HG03108 (cell line): ENCODE results near the gene LCT.
"Not testable (repeated sequence)": the region's sequence is repeated elsewhere in the genome, so short reads cannot be mapped to it uniquely, and the experiment has no call there.

ENCODE experiments used
- ATAC-seq: cut with Tn5 transposase; IDR thresholded peaks from one replicate; pipeline ENCODE4 v1.9.1; 2021; ENCODE audit warnings: moderate library complexity; ENCODE audit not compliant: unreplicated experiment

Gene LCT

DNA sequence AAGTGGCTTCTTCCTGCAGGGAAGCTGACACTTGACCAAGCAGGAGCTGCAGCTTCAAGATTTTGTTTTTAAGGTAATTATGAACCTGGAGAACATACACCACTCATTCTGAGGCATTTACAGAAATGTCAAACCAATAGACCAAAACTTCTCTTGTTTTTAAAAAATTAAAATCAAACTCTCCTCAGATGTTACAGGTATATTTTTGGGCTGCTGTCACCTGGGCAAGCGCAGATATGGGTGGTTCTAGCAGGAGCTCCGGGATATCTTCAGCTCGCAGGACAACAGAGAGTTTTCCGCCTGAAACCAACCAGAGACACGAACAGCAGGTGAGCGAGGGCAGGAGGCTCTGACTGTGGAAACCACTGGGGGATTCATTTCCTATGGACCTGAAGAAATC is 4.1 kb downstream of the LCT start:
- no peak for ATAC-seq

- no peak for ATAC-seq
Observed at GRCh38 chr2:135831180-135831812, 5.7 kb downstream of the LCT start.

DNA sequence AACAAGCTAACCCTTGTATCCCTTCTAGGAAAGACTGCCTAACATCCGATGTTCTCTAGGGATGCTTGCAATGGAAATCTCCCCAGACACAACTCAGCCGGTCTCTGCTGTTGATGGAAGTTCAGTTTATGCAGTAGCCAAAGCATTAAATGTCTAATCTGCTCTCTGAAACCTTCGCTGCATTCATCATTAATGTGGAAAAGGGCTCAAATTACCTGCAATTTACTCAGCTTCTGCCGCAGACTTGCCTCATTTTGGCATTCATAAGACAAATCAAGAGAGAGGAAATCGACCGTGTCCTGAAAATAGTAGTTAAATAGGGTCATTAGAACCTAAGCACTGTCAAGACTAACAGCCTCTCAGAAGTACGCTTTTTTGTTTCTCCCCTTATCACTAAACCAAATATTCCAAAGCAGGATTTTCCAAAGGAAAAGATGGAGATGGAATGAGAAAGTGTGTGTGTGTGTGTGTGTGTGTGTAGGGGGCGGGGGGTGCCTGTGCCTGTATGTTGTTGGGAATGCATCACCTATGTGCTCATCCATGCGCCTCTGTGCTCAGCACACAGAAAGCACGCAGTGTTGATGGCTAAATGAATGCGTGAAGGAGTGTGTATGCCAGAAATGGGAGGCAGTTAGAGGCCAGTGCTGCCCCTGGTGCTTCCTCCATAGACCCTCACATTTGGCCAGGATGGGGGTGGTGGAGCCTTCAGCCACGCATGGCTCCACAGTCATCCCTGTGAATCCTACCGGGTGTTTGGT is 7.4 kb downstream of the LCT start:
- ATAC-seq, result no peak

DNA sequence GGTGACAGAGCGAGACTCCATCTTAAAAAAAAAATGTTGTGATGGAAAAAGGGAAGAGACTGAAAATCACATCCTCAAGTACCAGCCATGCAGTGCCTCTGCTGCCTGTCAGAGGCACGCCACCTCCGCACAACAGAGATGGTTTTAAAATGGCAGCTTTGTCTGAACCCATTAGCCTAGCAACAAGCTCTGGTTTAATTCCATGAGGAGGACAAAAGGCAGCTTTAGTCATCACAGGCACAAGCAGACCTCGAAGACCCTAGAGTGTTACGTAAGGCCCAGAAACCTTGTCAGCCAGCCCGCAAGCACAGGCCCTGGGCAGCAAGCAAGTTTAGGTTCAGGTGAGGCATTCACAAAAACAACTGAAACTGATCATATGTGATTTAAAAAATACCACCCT is 10.4 kb downstream of the LCT start:
- ATAC-seq, result no peak

DNA sequence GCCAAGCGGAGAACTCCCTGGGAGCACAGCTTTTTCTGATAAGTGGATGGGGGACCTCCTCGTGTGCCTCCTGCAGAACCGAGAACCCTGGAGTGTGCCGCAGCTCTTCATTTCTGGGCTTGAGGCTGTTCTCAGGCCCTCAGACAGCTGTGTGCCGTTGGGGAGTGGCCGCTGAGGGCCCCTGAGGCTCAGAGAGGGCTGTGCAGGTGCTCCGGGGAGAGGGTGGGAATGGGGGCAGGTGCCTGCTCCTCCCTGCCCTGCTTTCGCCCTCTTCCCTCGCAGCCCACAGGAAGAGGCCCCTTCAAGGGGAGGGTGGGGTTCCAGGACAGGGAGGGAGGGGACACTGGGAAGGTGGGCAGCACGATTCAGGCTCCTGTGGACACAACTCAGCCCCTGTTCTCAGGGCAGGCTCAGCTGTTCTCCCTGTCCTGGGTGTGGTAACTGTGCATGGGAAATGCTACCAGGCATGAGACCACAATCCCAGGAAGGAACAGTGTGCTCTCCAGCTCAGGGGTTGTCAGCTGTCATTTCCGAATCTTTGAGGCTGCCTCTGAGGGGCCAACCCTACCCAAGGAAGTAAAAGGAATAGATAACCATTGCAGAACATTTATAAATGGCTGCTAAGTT is 11.3 kb downstream of the LCT start:
- ATAC-seq, result no peak

- no peak for ATAC-seq
Observed at GRCh38 chr2:135825131-135825530, 11.9 kb downstream of the LCT start.

GRCh38 chr2:135822855-135823254 is 14.1 kb downstream of the LCT start:
- ATAC-seq, result no peak

DNA sequence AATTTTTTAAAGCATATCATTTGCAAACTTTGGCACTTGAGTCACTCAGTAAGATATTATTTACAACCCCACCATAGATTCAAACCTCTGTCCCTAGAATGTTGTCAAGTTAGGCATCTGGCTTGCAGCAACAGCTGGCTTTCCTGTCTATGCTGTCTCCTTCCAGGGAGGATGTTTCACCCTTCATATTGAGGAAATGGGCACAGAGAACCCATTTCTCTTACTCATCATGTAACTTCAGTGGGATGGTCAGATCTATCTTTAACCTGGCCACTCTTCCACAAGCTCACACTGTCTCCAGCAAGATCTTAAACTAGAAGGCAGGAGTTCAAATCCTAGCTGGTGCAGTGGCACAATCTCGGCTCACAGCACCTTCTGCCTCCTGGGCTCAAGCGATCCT is 15.8 kb downstream of the LCT start:
- ATAC-seq, result no peak

- ATAC-seq, result peak; percentile 92
Observed at GRCh38 chr2:135820003-135820618, 16.9 kb downstream of the LCT start.

DNA sequence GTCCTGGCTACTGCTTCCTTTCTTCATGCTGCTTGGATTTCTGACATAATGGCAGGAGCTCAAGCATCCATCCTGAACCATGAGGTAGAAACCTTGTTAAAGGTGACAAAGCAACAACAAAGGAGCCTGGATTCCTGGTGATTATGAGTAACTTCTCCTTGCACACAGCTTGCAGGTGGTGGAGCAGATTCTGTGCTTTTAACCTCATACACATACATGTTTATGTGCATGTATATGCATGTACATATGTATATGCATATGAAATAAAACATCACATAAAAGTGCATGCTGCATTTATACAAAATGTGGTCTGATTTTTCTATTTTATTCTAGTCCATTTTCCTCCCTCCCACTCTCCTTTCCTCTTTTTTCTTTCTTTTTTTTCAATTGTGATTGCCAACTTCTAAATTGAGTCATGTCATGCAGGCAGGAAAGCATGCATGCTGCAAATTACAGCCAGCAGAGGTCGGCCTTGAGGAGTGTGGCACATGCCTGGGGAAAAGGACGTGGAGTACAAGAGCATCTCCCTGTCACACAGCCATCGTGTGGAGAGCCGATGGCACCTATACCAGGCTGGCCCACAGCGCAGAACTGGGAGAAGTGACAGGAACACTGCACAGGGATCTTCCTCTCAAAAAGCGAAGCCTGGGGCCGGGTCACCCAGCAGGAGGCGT is 17.9 kb downstream of the LCT start:
- no peak for ATAC-seq

DNA sequence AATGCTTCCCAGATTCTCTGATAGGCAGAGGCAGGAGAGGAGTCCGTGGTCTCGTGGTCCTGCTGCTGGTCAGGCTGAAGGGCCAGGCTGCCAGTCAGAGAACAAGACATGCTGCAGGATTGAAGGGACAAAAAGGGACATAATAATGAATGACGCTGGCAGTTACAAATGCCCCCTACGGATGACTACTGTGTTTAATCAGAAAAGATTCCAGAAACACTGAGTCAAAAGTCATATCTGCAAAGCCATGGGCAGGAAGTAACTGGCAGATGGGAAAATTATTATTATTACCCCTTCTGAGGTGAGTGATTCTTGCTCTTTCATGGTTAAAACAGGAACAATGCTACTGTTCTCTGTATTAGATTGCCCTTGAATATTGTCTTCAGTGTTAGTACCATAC is 19.0 kb downstream of the LCT start:
- no peak for ATAC-seq

DNA sequence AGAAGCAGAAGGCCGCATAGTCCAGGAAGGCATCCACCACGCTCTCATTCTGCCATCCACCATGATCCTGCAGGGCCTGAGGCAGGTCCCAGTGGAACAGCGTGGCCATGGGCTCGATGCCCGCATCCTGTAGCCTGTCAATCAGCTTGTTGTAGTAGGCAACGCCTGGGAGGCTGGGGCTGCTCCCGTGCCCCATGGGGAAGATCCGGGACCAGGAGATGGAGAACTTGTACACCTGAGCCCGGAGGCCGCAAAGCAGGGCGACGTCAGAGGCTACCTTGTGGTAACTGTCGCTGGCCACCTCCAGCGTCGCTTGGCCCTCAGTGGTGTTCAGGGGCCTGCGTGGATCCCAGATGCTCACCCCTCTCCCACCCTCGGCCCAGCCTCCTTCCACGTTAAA is 19.5 kb downstream of the LCT start:
- ATAC-seq, result no peak

DNA sequence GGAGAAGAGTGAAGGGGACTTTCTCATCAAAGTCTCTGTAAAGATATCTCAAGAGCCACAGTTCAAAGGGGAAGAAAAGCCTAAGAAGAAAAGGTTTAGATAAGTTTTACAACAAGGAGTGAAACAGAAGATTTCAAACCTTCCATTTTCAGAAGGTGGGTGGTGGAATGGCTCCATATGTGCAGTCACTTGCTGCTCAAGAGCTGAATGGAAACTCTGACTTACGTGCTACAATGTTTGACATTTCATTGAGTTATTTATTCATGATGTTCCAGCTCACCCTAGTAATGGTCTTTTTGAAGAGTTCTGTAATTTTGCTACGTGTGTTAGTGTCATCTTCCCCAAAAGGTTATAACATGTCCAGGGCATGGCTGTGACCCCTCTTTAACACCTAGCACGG is 21.7 kb downstream of the LCT start:
- no peak for ATAC-seq

- ATAC-seq, result no peak
Observed at GRCh38 chr2:135812907-135813511, 24.0 kb downstream of the LCT start.

- ATAC-seq, result not testable (repeated sequence)
Observed at GRCh38 chr2:135807874-135808273, 29.1 kb downstream of the LCT start.

- ATAC-seq, result no peak
Observed at GRCh38 chr2:135803278-135803677, 33.7 kb downstream of the LCT start.

DNA sequence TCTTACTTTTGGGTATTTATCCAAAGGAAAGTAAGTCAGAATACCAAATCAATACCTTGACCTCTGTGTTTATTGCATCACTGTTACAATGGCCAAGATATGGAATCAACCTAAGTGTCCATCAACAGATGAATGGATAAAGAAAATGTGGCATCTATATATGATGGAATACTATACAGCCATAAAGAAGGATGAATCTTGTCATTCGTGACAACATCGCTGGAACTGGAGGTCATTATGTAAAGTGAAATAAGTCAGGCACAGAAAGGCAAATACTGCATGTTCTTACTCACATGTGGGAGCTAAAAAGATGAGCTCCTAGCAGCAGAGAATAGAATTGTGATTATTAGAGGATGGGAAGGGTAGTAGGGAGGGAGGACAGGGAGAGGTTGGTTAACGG is 34.6 kb downstream of the LCT start:
- no peak for ATAC-seq

GRCh38 chr2:135800513-135801460 is 36.2 kb downstream of the LCT start:
- ATAC-seq, result no peak

- ATAC-seq, result no peak
Observed at GRCh38 chr2:135799738-135800137, 37.2 kb downstream of the LCT start.

GRCh38 chr2:135798762-135799161 is 38.2 kb downstream of the LCT start:
- ATAC-seq, result no peak
